Measurements from ENCODE around the gene DSN1.
"Not testable (repeated sequence)": the region's sequence is repeated elsewhere in the genome, so short reads cannot be mapped to it uniquely, and the experiment has no call there.

The DSN1 gene

DNA sequence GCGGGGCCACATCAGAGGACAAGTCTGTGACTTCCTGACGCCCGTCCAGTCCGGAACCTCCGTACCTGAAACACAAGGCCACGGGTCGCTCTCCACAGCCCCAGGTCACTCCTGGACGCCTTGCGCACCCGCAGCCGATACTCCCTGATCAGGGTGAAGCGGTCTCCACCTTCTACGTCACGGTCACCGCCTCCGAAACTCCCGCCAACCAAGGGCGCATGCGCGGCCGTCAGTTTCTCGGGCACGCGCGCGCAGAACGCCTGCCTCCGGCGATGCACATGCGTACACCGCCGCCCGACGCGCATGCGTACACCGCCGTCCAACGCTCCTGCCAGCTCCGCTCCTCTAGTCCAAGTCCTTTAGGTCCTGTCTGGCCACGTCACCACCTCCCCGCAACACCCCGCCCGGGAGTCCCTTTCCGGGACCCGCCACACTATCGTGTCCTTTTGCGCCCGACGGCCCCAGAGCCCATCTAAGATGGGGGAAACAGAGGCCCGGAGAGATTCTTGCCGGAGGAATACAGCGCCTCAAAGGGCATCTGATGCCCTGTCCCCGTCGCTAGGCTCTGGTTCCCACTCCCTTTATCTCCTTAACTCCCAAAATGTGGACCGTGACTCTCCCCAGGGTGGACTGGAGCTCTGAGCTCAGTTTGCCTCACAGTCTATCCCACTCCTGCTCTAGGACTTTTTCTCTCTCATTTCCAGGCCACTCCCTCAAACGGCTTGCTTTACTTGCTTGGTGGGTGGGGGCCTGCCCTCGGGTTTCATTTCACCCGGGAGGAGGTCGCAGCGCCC lies at the start of gene DSN1:
DSN1 (minus strand) TSS at position 167 of the 794 bp plus-strand sequence. CDS start 2,305 bp downstream, outside the sequence.
- peak; percentile 96 for DNase-seq (ENCODE audit: low spot score)

GRCh38 chr20:36823121-36823520 lies 49.6 kb upstream of the DSN1 start:
- no peak for DNase-seq (ENCODE audit: low spot score)

- DNase-seq (ENCODE audit: low spot score) = no peak
Measured at GRCh38 chr20:36821964-36822437, 48.4 kb upstream of the DSN1 start.

- no peak for DNase-seq (ENCODE audit: low spot score)
Measured at GRCh38 chr20:36820928-36821327, 47.4 kb upstream of the DSN1 start.

GRCh38 chr20:36820073-36820472 lies 46.5 kb upstream of the DSN1 start:
- no peak for DNase-seq (ENCODE audit: low spot score)

DNA sequence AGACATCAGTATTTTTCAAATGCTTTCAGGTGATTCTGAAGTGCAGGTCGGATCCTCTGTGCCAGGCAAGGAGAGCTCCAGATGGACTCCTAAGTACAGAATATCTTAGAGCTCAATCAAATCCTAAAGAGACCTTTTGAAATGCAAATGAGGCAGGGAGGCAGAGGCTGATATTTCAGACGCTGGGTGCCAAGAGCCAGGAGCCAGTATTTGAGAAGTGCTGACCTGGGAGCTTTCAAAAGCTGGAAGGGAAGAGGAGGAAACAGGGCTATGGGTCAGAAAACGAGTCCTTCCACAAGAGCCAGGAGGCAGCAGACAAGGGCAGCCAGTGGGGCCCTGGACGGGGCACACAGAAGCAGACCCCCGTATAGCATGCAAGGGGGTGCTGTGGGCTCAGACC lies 46.1 kb upstream of the DSN1 start:
- DNase-seq (ENCODE audit: low spot score) = no peak

DNA sequence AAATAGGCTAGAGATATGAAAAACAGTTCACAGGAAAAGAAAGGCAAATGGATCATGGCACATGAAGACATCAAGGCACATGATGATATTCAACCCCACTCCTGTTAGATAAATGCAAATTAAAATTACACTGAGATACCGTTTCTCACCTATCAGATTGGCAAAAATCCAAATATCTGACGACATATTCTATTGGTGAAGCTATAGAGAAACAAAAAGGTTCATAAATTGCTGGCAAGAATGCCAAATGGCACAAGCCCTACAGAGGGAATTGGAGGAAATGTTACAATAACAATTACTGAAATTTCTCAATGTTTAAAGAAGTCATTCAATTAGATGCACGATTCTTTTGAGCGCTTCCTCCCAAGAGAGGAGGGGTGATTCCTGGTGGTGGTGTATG lies 45.3 kb upstream of the DSN1 start:
- no peak for DNase-seq (ENCODE audit: low spot score)

DNA sequence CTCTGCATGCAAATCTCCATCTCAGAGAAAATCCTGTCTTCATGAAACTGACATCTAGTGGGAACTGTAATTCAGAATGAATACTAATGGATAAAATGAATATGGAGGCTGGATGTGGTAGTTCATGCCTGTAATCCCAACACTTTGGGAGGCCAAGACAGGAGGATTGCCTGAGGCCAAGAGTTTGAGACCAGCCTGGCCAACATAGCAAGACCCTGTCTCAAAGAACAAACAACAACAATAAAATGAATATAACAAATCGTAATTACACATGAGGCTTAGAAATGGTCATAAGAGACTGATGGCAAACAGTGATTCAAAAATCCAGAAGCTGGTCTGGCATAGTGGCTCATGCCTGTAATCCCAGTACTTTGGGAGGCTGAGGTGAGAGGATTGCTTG lies 44.6 kb upstream of the DSN1 start:
- no peak for DNase-seq (ENCODE audit: low spot score)

GRCh38 chr20:36817496-36817895 lies 43.9 kb upstream of the DSN1 start:
- DNase-seq (ENCODE audit: low spot score) = no peak

DNA sequence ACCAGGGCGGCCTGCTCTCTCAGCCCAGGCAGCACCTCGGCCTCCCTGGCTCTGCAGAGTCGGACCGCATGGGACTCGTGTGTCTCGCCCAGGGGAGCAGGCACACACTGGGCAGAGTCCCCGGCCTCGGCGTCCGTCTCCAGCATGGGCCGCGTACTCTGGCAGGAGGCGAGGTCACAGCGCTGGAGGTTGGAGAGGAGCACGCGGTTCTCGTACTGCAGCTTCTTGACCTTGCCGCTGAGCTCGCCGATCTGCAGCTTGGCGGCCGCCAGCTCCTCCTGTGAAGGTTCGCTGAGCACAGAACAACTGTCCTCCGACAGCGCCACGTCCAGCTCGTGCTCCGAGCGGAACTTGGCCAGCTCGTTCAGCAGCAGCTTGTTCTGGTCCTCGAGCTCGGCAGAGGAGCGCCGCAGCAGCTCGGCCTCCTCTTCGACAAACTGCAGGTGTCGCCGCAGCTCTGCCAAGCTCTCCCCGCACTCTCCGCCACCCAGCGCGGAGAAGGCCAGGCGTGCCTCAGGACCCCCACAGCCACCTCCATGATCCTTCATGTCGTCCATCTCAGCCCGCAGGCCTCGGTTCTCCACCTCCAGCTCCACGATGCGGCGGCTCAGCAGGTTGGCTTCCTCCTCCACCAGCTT lies 42.0 kb upstream of the DSN1 start:
- DNase-seq (ENCODE audit: low spot score) = no peak

DNA sequence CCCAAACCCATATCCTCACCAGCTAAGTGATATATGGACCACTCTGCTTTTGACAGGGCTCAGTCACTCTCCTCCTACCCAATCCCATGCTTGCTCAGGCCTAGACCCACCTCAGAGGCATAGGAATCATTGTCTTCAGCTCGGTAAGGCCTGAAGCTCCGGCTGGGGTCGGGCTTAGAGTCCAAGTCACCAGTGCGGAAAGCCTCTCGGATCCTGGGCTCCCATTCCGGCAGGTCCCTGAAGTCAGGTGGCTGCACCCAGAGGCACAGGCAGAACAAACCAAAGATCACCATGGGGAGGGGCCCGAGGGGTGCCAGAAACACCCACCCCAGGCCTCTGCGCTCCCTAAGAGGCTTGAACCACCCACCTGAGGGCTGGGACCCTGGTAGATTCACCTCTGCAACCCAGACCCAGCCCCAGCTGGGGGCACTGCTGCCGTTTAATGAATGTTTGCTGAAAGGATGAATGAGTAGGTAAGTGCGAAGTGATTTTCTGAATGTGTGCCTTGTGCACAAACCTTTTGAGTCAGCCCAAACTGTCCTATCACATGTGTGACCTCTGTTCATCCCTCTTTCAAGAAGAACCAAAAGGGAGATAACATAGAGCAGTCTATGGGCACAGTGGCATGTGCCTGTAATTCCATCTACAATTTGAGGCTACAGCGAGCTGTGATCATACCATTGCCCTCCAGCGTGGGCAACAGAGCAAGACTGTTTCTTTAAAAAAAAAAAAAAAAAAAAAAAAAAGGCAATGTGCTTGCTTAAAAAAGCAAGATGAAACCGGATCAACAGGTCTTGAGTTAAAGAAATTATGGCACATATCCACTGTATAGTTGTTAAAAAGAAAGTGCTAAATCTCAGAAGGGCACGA lies 39.3 kb upstream of the DSN1 start:
- no peak for DNase-seq (ENCODE audit: low spot score)

- DNase-seq (ENCODE audit: low spot score) = peak; percentile 92
Measured at GRCh38 chr20:36808317-36809257, 35.0 kb upstream of the DSN1 start.

GRCh38 chr20:36806049-36806448 lies 32.5 kb upstream of the DSN1 start:
- DNase-seq (ENCODE audit: low spot score) = no peak

DNA sequence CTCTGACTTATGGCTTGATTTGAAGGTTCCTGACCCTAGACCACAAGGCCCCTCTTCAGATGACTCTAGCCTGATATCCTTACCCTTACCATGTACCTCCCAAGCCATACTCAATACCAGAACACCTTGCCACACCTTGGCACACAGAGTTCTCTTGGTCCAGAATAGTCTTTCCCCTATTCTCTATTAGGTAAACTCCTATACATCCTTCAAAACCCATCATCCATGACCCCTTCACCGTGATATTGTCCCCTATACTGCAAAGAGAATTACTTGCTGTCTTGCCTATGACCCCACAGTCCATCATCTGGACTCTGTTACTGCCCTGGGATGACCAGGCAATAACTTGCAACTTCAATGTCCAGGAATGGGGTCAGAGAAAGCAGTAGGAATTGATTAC lies 31.8 kb upstream of the DSN1 start:
- DNase-seq (ENCODE audit: low spot score) = no peak

- no peak for DNase-seq (ENCODE audit: low spot score)
Measured at GRCh38 chr20:36804425-36804824, 30.9 kb upstream of the DSN1 start.

DNA sequence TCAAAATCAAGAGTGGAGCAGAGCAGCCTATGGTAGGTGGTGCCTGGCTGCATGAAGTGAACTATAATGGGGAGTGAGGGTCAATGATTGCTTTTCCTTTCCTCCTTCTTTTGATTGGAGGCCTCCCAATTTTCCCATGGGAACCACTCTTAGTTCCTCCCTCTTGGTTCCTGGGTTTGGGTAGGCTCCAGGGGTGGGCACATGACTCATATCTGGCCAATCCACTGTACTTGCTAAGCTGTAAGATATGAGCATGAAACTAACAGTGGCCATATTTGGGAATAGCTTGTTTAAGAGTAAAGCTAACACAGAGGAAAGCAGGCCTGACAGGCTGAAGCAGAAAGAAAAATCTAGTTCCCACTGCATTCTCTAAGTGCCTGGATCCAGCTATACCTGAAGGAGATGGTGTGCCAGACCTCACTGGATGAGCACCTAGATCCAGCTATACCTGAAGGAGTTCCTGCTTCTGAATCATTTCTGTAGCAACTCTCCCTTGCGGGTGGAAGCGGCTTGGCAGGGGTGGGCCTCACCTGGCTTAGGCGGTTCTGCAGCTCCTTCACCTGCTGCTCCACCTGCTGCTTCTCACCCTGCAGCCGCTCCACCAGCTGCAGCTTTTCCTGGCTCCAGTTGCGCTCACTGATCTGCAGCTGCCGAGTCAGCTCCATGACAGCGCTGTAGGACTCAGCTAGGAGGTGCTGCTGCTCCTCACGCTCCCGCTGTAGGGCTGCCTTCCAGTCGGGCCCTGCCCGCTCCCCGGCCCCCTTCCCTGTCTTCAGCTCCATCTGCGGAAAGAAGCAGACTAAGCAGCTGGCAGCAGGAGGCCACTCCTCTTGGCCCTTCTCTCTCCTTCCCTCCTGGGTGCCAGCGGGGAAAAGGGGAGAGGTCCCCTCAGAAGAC lies 29.0 kb upstream of the DSN1 start:
- DNase-seq (ENCODE audit: low spot score) = no peak

DNA sequence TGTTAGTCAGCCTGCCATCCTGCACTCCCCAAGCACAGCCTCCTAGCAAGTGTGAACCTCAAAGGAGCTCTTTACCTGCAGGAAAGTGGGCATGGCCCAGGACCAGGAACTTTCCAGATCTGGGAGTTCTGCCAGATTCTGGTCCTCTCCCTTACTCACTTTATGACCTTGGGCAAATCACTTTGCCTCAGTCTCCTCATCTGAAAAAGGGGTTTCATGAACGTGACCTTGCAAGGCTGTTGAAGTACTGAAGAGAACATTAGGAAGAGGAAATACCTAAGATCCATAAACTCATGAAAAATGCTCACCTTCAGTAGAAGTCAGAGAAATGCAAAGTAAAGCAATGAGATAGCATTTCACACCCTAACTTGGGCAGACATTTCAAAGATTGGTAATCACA lies 26.8 kb upstream of the DSN1 start:
- DNase-seq (ENCODE audit: low spot score) = no peak

- DNase-seq (ENCODE audit: low spot score) = not testable (repeated sequence)
Measured at GRCh38 chr20:36799313-36799712, 25.8 kb upstream of the DSN1 start.

DNA sequence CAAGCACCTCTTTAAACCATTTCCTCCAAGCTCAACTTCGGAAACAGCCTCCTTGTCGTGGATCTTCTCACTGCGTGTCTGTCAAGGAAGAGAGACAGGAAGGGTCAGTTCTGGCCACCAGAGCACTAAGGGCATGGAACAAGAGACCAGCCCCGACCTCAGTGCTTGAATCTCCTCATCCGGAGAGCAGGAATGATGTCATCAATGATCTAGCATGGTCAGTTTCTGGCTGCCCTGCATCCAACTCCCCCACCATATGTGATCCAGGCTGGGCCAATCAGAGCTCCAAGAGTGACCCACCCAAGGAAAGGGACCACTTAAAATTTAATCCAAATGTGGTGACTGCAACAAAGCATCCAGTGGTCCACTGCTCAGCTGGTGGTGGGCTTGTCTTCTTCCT lies 23.3 kb upstream of the DSN1 start:
- no peak for DNase-seq (ENCODE audit: low spot score)

DNA sequence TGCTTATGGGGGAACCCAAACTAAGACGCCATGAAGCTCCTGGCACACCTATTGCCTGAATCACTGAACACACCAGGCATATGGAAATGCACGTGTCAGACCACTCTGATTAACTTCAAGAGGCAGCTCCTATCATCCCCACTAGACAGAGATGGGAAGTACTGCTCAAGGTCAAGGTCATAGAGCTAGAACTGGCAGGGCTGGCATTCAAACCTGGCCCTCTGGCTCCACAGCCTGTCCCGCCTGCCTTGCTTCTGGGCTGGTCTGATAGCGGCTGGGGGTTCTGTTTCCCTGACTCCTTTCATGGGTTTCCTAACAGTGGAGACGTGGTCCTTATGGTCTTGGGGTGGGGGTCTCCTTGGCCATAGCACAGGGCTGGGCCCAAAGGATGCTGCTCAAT lies 22.6 kb upstream of the DSN1 start:
- DNase-seq (ENCODE audit: low spot score) = no peak

All from HuH-7 (cell line).